ENCODE data around the gene MDFIC.

The MDFIC gene

DNA sequence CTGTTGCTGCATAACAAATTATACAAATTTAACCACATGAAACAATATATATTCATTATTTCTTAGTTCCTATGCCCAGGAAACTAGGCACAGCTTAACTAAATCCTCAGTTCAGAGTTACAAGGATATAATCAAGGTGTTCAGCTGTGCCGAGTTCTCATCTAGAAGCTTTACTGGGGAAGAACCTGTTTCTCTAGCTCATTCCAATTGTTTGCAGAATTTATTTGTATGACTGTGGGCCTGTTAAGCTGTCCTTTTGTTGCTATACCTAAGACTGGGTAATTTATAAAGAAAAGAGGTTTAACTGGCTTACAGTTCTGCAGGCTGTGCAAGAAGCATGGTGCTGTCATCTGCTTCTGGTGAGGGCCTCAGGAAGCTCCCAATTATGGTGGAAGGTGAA lies 21.8 kb upstream of the MDFIC start:
- no peak for DNase-seq (ENCODE audit: low read depth, low spot score)

DNA sequence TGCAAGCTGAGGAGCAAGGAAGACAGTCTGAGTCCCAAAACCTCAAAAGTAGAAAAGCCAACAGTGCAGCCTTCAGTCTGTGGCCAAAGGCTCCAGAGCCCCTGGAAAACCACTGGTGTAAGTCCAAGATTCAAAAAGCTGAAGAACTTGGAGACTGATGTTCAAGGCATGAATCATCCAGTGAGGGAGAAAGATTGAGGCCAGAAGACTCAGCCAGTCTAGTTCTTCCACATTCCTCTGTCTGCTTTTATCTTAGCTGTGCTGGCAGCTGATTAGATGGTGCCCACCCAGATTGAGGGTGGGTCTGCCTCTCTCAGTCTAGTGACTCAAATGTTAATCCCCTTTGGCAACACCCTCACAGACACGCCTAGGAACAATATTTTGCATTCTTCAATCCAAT lies 20.1 kb upstream of the MDFIC start:
- DNase-seq (ENCODE audit: low read depth, low spot score) = no peak
- Histone ChIP-seq H3K4me3 (no peak overlapping the region), H3K27ac (no peak overlapping the region), H3K9me3 (ENCODE audit: low read depth, low read length) (no peaks in the 10 kb centered on the region), H3K9ac (ENCODE audit: insufficient read length) (no peak overlapping the region), H3K36me3 (ENCODE audit: insufficient read depth, low read length) (no peaks in the 10 kb centered on the region)
- no peak for TF ChIP-seq POLR2AphosphoS5 (IDR thresholded peaks at IDR 0.05; ENCODE audit: borderline replicate concordance, low read depth, low read length)
- TF ChIP-seq FOXP2 (optimal IDR thresholded peaks at IDR 0.05; ENCODE audit: control extremely low read depth, extremely low read length, insufficient read depth) = no peak

More for the DNA sequence above, 21.8 kb upstream of the MDFIC start:
- no peak overlapping the region for H3K9ac ChIP-seq (ENCODE audit: insufficient read length)
- TF ChIP-seq POLR2AphosphoS5 (IDR thresholded peaks at IDR 0.05; ENCODE audit: borderline replicate concordance, low read depth, low read length) = no peak
- TF ChIP-seq FOXP2 (optimal IDR thresholded peaks at IDR 0.05; ENCODE audit: control extremely low read depth, extremely low read length, insufficient read depth) = no peak
- TF ChIP-seq EZH2 (IDR thresholded peaks at IDR 0.05) = no peak
- no peaks in the 10 kb centered on the region for H3K9me3 ChIP-seq (ENCODE audit: low read depth, low read length)
- H3K36me3 ChIP-seq (ENCODE audit: insufficient read depth, low read length) = no peaks in the 10 kb centered on the region
- no peak overlapping the region for H3K4me3 ChIP-seq
- no peak overlapping the region for H3K27ac ChIP-seq

DNA sequence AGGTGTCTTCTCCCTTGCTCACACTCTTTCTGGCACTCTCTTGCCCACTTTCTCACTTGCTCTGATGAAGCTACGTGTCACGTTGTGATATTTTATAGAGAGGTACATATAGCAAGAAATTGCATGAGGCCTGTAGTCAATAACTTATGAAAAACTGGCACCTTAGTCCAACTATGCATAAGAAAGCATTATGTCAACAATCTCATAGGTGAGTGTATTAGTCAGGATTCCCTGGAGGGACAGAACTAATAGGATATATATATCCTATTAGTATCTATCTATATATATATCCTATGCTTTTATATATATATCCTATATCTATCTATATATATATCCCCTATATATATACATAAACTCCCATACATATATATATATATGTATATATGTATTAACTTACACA lies 18.8 kb upstream of the MDFIC start:
- Histone ChIP-seq H3K36me3 (ENCODE audit: insufficient read depth, low read length) (no peaks in the 10 kb centered on the region), H3K4me3 (no peak overlapping the region), H3K9me3 (ENCODE audit: low read depth, low read length) (no peaks in the 10 kb centered on the region), H3K9ac (ENCODE audit: insufficient read length) (no peak overlapping the region), H3K27ac (no peak overlapping the region)
- no peak for TF ChIP-seq EZH2 (IDR thresholded peaks at IDR 0.05)
- no peak for DNase-seq (ENCODE audit: low read depth, low spot score)

DNA sequence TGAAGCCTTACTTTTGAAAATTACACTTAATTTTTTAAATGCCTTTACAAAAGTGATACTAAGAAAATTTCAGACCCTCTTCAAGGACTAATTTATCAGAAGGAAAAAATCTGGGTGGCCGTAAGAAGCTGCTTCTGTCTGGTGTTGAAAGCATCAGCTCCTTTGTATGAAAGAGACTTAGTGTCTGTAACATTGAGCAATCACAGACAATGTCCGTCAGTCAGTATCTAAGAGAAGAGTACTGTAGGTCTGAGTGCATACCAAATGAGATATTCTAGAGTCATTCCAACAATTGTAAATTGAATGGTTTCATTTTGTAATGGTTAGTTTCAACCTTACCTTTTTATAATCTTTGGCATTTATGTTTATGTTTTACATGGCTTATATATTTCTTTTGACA lies 11.1 kb upstream of the MDFIC start:
- DNase-seq (ENCODE audit: low read depth, low spot score) = no peak
- no peaks in the 10 kb centered on the region for H3K36me3 ChIP-seq (ENCODE audit: insufficient read depth, low read length)
- no peak overlapping the region for H3K27ac ChIP-seq
- TF ChIP-seq POLR2AphosphoS5 (IDR thresholded peaks at IDR 0.05; ENCODE audit: borderline replicate concordance, low read depth, low read length) (no peak), FOXP2 (optimal IDR thresholded peaks at IDR 0.05; ENCODE audit: control extremely low read depth, extremely low read length, insufficient read depth) (no peak), EZH2 (IDR thresholded peaks at IDR 0.05) (no peak)
- H3K9me3 ChIP-seq (ENCODE audit: low read depth, low read length) = no peaks in the 10 kb centered on the region
- H3K4me3 ChIP-seq = no peak overlapping the region
- H3K9ac ChIP-seq (ENCODE audit: insufficient read length) = no peak overlapping the region

DNA sequence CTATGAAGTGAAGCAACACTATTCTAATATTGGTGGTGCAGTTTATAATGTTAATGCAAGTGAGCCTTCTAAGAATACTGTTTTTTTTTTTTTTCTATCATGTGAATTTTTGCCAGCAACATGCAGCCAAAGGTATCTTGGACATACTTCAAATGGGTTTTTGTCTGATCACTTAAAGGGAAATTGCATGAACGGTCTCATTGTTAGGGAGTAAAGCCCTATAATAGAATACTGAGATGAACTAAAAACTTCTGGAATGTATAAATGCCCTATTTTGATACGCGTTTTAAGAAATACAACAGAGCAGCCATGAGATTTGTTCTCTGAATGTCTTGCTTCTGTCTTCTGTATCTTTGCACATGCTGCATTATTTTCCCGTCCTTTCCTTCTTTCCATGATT lies 10.5 kb upstream of the MDFIC start:
- DNase-seq (ENCODE audit: low read depth, low spot score) = no peak
- Histone ChIP-seq H3K27ac (no peak overlapping the region), H3K36me3 (ENCODE audit: insufficient read depth, low read length) (no peaks in the 10 kb centered on the region), H3K4me3 (no peak overlapping the region), H3K9ac (ENCODE audit: insufficient read length) (no peak overlapping the region), H3K9me3 (ENCODE audit: low read depth, low read length) (no peaks in the 10 kb centered on the region)
- TF ChIP-seq EZH2 (IDR thresholded peaks at IDR 0.05) (no peak), POLR2AphosphoS5 (IDR thresholded peaks at IDR 0.05; ENCODE audit: borderline replicate concordance, low read depth, low read length) (no peak), FOXP2 (optimal IDR thresholded peaks at IDR 0.05; ENCODE audit: control extremely low read depth, extremely low read length, insufficient read depth) (no peak)

DNA sequence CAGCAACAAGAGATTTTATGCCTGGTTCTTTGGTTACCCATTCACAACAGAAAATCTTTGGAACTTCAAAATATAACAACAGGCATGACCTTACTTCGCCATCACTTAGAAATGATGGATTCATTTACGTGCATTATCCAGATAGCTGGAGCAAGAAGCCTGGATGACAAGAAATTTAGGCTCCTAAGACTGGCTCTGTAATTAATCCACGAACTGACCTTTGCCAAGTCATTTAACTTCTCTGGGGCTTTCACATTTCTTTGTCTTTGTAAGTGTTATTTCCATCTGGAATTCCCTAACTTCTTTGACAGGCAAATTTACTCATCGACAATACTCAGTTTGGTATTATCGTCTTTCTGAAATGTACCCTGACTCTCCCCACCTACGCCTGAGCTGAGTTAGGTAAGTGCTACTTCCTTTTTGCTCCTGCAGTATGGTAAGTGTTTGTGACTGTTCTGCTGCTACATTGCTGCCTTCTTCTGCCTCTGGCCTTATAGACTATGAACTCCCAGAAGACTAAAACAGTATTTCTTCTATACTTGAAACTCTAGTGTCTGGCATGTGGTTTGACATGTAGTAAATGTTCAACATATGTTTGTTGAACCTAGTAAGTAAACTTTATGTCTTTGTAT lies 5.5 kb upstream of the MDFIC start:
- Histone ChIP-seq H3K9ac (ENCODE audit: insufficient read length) (no peak overlapping the region), H3K27ac (no peak overlapping the region), H3K36me3 (ENCODE audit: insufficient read depth, low read length) (no peaks in the 10 kb centered on the region), H3K9me3 (ENCODE audit: low read depth, low read length) (no peaks in the 10 kb centered on the region), H3K4me3 (no peak overlapping the region)
- no peak for TF ChIP-seq EZH2 (IDR thresholded peaks at IDR 0.05)
- no peak for DNase-seq (ENCODE audit: low read depth, low spot score)

DNA sequence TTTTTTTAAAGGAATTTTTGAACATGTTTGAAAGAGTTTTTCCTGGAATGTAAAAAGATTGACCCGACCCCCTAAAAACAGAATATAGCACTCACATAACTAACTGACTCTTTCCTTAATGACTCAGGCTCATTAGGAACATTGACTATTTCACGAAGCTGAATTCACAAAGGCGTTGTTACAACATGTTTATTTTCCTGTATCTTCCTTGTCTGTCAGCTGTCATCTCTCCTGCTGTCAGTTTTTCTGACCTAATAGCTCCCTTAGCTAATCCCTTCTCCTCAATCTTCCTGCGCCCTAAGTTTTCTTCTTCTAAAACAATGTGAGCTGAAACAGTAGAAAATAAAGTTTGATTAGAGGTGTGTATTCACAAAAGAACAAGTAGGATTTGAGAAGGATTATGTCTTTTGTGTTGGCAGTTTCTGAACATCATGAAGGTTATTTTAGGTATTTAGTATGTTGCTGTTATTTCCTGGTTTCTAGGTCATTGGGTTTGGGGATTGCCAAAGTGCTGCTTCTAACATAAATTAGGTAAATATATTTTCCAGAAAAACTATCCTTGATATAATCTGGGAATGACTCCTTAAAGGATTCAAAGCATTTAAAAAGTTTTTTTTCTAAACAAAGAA lies 4.6 kb upstream of the MDFIC start:
- Histone ChIP-seq H3K36me3 (ENCODE audit: insufficient read depth, low read length) (no peaks in the 10 kb centered on the region), H3K9ac (ENCODE audit: insufficient read length) (no peak overlapping the region), H3K9me3 (ENCODE audit: low read depth, low read length) (no peaks in the 10 kb centered on the region), H3K4me3 (no peak overlapping the region), H3K27ac (no peak overlapping the region)
- no peak for DNase-seq (ENCODE audit: low read depth, low spot score)
- TF ChIP-seq POLR2AphosphoS5 (IDR thresholded peaks at IDR 0.05; ENCODE audit: borderline replicate concordance, low read depth, low read length) = no peak
- no peak for TF ChIP-seq FOXP2 (optimal IDR thresholded peaks at IDR 0.05; ENCODE audit: control extremely low read depth, extremely low read length, insufficient read depth)
- no peak for TF ChIP-seq EZH2 (IDR thresholded peaks at IDR 0.05)

DNA sequence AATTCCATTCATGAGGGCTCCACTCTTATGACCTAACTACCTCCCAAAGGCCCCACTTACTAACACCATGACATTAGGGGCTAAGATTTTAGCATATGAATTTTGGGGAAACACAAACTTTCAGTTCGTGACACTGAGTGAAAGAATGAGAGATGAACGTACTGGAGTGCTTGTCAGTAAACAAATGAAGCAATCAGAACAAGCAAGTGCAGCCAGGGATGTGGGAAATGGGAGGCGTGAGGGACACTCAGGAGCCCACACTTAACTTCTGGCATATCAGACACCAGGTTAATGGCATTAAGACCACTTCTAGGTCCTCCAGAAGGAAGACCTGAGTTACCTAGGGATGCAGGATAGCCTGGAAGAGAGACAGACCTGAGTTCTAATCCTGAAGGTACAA lies 2.3 kb upstream of the MDFIC start:
- no peak overlapping the region for H3K4me3 ChIP-seq
- no peak for DNase-seq (ENCODE audit: low read depth, low spot score)
- H3K9me3 ChIP-seq (ENCODE audit: low read depth, low read length) = no peaks in the 10 kb centered on the region
- no peak overlapping the region for H3K9ac ChIP-seq (ENCODE audit: insufficient read length)
- no peak for TF ChIP-seq EZH2 (IDR thresholded peaks at IDR 0.05)
- no peak for TF ChIP-seq FOXP2 (optimal IDR thresholded peaks at IDR 0.05; ENCODE audit: control extremely low read depth, extremely low read length, insufficient read depth)
- TF ChIP-seq POLR2AphosphoS5 (IDR thresholded peaks at IDR 0.05; ENCODE audit: borderline replicate concordance, low read depth, low read length) = no peak
- no peaks in the 10 kb centered on the region for H3K36me3 ChIP-seq (ENCODE audit: insufficient read depth, low read length)
- H3K27ac ChIP-seq = no peak overlapping the region

DNA sequence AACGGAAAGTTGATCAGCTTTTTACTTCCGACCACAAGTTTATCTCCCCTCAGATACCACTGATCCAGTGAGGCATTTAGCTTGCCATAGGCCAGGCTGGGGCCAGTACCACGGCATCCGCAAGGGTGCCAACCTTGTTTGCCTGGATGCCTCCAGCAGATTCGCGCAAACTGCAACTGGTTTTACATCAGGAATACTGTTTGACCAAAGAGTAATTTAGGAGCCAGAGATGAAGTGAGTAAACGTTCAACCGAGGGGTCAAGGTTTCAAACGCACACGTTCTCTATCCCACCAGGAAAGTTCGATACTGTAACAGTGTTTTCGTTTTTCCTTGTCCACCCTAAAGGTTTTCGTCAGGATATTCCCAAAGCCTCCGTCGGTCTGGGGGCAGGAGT lies 266 bp upstream of the MDFIC start:
- Histone ChIP-seq H3K9me3 (ENCODE audit: low read depth, low read length) (no peaks in the 10 kb centered on the region), H3K27ac (no peak overlapping the region), H3K9ac (ENCODE audit: insufficient read length) (no peak overlapping the region), H3K4me3 (no peak overlapping the region), H3K36me3 (ENCODE audit: insufficient read depth, low read length) (no peaks in the 10 kb centered on the region; the same call in 1 of the 2 replicates)
- no peak for TF ChIP-seq EZH2 (IDR thresholded peaks at IDR 0.05)
- TF ChIP-seq FOXP2 (optimal IDR thresholded peaks at IDR 0.05; ENCODE audit: control extremely low read depth, extremely low read length, insufficient read depth) = no peak
- no peak for TF ChIP-seq POLR2AphosphoS5 (IDR thresholded peaks at IDR 0.05; ENCODE audit: borderline replicate concordance, low read depth, low read length)
- no peak for DNase-seq (ENCODE audit: low read depth, low spot score)

Measured in SK-N-MC (cell line).